Amniotic epithelial cell (primary cell): ENCODE data around the gene TUT1.
A peak's percentile ranks its signal among the peaks of the same experiment; 100 is the strongest.
"Not testable (repeated sequence)": the region's sequence is repeated elsewhere in the genome, so short reads cannot be mapped to it uniquely, and the experiment has no call there.

Experiments used
- DNase-seq: peaks from one replicate; pipeline ENCODE4 v3.0.0-alpha.2; 2010; ENCODE audit warnings: low read depth

TUT1 gene

DNA sequence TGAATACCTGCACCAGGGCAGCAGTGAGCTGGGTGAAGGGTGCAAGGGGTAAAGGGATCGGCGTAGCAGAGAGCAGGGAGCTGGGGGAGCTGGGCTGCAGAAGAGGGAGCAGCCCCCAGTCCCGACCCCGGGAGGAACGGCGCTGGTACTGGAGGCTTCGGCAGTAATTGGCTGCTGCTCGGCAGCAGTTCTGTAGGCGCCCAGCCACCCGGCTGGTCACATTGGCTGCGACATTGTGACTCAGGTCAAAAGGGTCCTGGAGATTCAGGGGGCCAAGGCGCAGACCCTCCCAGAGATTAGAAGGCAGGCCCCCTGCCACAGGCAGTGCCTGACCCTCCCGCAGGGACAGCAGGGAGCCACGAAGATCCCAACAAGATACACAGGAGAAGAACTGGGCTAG, 15.5 kb downstream of the TUT1 start:
- DNase-seq, result no peak

DNA sequence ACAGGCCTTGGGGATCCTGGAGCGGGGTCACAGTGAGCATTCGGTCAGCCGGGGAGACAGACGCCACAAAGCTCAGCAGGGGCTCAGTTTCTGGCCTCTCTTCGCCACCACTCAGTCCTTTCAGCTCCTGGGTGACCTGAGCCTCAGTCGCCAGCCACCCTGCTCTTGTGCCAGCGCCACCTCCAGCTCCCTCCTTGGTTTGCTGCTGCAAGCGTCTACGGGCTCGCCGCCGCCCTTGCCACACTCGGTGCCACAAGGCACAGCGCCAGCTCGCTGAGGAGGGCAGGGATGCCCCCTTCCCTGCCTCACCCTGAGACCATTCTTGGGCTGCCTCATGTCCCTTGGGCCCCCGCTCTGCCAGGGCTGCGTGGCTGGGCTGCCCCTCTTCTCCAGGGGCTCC, 16.2 kb downstream of the TUT1 start:
- DNase-seq, result no peak

DNA sequence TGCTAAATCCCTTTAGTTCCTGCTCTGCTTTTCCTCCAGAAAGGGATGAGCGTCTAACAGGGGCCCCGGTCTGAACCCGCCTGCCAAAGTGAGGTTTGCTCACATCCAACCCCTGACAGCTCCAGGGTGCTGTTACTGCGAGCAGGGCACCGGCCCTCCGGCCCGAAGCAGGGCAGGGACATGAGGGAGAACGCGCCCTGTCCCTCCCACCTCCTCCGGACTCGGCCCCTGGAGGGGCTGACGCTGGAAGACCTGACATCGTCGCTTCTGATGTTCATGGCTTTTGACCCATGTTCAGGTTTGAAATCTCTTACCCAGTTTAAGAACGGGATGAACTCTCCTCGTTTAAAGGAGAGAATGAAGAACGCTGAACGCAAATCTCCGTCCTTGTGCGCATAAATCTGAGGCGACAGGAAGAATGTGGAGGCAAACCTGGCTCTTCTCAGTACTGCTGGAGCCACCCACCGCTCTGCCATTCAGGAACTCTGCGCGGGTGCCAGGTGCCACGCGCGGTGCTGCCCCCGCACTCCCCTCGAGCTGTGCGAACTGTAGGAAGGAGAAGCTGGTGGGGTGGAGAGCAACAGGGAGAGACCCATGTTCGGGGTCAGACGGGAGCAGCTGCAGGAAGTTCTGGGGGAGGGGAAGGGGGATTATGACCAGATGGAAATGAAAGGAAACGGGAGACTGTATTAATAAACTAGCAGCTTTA, 16.8 kb downstream of the TUT1 start:
- DNase-seq, result peak; percentile 56

DNA sequence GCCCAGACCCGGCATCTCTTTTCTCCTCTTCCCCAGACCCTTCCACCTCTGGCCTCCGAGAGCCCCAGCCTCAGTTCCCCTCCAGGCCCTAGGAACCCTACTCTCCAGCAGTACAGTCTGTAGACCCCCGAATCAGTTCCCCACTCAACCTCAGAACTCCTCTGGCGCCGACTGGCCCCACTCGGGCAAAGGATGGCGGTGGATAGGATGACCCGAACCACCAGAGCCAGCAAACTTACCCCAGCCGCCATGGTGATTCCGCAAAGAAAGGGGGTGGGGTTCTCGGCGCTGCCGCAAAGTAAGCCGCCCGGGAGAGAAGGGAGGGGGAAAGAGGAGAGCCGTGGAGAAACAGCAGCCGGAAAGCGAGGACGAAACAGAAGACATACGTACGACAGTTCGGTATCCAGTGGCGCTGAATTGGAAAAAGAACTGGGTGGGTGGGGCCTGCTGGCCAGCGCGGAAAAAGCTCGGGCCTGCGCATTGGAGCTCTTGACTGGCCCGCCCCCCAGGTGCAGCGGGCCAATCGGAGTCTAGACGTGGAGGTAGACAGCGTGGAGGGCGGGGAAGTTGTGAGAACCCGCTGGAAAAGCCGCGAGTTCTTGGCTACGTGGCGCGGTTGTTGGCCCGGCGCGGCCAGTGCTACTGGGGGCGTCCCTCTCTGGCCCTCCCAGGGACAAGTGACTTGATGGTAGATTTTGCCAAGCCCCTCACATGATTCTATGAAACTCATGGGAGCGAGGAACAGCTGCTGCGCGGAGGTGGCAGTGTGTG, 17.5 kb downstream of the TUT1 start, which contains the start of gene EEF1G:
Gene EEF1G, minus strand, starts transcription at position 300 of the 771 bp plus-strand sequence. Its CDS starts 49 bp downstream, at position 251.
- DNase-seq, result peak; percentile 100

DNA sequence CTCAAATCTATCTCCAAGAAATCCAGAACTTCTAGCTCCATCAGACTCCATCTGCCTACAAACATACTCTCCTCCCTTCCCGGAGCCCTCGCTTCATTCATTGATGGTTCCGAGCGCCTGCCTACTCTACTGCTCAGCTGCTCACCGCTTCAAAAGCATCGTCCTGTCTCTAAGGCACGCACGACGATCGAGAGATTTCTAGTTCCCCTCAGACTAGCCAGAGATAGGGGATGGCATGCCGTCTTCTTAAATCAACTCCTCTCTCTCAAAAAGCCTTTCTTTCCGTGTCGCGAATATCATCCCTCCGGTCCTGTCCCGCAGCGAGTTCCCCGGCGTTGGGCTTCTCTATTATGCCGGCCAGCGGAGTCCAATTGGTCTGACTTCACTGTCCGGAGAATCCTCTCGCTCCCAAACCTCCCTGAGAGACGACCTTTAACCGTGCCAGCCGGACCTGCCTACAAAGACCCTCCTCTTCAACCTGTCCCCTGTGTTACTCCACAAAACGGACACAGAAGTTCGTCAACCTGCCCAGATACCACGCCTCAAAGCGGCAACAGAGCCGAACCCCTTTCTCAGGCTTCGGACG, 18.2 kb downstream of the TUT1 start:
- DNase-seq, result no peak

DNA sequence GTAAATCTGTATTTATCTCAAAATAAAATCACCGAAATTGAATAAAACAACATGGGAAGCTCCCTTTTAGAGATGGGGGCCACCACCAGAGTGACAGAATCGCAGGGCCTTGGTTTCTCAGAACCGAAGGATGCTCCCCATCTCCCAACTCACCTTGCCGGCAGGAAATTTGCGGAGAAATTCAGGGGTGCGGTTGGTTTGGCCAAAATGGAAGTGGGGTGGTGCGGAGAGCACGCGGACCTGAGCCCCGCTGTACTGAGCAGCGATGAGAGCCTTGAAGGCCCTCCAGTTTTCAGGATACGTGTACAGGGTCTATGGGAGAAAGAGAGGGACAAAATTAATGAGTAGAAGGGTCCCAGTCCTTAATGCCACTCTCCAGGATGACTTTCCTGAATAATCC, 18.9 kb downstream of the TUT1 start:
- DNase-seq, result no peak

DNA sequence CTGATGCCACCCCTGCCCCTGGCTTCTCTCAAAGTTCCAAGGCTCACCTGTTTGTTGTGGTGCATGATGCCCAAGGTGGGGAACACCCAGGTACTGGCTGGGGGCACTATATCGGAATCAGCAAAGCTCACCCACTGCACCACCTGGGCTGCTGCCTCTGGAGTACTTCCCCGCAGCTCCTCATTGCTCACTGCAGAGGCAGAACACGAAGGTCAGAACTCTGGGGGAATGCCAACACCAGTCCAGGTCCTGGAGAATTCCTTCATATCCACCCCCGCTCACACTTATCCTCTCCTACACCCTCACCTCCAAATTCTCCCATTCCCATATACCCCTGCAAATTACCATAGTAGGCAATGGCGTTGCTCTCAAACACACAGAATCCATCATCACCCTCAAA, 19.8 kb downstream of the TUT1 start:
- DNase-seq, result not testable (repeated sequence)

DNA sequence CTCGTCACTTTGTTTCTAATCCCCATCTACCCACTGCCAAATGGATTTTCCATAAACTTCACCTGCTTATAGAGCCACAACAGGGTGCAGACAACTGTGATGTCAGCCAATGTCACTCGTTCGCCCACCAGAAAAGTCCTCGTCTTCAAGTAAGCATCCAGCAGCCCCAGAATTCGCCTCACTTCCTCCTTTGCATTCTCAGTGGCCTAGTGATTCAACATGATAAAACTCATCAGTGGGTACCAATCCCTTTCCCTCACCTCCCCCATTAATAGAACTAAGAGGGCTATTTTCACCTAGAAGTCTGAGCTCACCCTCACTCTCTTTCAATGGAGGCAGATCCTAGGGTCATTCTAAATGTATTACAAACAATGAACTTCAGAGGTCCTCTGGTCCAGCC, 20.4 kb downstream of the TUT1 start:
- not testable (repeated sequence) for DNase-seq

DNA sequence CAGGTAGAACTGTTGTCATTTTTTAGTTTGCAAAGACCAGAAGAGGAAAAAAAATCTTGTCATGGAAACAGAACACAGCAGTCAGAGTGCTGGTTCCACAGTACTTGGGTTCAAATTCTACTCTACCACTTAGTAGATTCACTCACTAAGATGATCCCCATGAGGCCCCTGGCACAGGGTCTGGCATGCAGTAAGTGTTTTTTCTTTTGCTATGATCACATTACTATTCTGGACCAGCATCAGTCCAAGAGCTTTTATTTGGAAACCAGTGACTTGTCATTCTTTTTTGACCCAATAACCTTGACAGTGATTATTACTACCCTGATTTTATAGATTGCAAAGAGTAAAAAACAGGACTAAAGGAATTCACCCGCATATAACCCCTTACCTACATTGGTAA, 21.7 kb downstream of the TUT1 start:
- no peak for DNase-seq

DNA sequence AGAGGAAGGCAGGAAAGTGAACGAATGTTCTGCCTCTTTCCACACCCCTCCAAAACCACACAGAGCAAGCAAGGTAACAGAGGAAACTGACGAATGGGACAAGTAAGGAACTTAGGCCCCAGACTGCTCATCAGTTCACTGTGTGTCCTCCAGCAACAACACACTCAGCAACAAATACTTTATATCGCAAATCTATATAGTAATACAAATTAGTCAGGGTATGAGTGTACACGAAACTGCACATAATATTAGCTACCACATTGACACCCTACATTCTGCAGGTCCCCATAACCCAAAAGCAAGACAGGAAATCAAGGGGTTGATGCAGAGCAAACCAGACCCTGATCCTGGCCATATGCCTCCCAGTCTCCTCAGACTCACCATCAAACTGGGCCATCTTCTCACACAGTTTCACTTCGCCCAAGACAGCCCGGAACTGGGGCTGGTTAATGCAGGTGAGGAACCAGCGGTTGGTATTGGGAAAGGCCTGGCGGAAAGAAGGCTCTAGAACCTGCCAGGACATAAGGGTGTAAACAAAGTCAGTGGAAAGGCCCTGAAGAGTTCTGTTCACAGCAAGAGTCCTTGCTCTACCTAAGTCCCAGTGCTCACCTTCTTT, 24.2 kb downstream of the TUT1 start:
- DNase-seq, result no peak

DNA sequence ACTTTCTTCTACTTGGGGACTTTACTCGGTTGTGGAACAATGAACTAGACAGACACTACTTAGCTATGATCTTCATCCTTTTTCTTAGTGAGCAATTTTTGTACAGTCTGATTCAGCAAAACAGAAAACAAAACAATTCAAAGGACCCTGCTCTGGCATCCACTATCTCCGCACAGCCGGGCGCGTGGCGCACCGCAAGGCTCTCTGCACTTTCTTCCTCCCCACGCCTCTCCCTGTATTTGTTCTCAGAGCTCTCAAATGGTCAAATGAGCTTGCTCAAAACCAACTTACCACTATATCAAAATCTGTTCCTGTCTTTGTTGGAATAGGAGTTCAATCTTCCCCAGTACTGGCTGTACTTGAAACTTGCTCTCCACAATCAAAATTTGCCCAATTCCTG, 25.1 kb downstream of the TUT1 start:
- DNase-seq, result no peak

DNA sequence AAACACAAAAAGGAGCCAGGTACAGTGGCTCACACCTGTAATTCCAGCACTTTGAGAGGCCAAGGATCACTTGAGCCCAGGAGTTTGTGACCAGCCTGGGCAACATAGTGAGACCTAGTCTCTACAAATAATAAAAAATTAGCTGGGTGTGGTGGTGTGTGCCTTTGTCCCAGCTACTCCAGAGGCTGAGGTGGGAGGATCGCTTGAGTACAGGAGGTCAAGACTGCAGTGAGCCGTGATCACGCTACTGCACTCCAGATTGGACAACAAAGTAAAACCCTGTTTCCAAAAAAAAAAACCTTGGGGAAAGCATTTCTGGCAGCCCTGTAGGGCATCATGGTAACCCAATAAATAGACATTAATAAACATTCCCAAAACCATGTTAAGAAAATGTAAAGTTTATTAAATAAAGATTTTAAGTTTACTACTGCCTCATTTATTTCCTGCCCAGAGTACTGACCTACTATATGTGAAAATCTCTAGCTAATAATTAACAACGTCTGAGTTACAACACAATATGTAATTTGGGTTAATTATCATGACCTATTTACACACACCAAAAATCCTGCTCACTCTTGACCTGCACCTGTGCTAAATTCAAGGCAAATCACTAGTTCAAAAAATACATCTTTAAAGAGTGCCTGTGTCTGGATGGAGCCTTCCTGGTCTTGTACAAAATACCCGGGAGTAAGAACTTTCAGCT, 26.1 kb downstream of the TUT1 start:
- DNase-seq, result no peak

DNA sequence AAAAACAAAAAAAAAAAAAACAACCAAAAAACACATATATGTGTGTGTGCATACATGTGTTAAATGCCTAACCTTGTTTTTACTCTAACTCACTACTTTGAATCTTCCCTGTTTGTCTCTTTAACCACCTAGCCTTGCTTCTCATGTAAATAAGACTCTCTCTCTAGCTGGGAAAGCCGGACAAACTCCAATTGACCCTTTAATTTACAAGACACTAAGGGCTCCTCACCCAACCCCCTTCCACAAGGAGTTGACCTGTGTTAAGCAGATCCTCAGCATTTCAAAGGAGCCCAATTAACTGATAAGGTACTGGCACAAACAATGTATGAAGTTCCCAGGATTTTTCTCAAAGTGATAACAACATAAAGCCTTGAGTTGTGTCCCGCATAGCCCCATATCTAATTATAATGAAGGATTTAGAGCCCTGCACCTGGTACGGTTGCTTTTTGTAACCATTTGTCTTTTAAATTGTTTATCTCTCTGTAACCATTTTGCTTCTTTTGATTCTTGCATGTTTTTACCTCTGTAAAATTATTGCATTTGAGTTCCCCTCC, 29.6 kb downstream of the TUT1 start:
- not testable (repeated sequence) for DNase-seq

DNA sequence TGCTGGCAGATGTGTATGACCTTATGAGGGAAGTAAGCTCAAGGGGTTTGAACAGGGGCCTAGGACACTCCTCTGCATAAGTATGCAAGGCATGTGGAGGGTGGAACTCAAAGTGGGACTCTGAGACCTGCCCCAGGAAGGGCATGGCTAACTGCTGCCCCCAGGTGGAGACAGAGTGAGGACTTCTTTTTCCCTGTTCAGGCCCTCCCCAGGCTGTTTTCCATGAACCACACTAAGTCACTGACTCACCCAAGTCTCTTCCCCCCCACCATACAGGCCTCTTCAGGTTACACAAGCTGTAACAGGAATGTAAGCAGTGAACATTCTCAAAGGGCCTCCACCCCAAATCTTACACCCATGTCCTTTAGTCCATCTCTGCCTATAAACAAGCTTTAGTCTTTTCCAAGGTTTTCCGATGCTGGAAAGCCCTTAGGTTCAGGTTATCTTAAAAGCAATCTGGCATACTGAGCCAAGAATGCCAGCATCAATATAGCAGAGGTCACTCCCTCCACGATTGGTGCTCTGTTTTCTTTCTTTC, 30.7 kb downstream of the TUT1 start:
- peak; percentile 98 for DNase-seq

DNA sequence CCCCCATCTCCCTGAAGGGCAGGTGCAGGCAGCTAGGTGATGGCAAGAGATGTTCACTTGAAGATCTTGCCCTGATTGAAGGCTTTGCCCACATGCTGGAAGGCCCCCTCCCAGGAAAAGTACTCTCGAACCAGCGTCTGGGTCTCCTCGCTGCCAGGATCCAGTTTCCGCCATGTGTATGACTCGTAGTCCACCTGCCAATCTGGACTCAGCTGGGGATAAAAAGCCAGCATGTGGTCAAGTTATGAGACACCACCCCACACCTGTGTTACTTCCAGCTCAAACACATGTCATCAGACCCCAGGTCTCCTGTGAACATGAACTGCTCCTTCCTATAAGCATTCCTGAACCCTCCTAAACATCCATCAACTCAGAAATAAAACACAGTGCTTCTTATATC, 31.7 kb downstream of the TUT1 start:
- DNase-seq, result not testable (repeated sequence)

DNA sequence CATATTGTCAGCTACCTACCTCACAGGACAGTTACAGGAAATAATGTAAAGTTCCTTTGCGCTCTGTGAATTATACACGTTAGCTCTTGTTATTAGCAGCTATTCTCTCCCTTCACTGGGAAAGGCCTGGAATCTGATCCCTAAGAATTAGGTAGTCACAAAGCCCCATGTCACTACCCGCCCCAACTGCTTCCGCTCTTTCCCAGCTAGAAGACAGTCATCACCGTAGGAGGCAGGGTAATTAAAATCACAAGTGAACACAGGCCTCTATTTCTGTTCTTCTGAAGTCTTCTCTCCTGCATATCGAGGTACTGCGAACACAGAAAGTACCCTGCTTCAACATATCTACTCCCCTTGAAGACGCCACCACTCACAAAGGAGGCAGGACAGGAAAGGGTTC, 32.1 kb downstream of the TUT1 start:
- no peak for DNase-seq

DNA sequence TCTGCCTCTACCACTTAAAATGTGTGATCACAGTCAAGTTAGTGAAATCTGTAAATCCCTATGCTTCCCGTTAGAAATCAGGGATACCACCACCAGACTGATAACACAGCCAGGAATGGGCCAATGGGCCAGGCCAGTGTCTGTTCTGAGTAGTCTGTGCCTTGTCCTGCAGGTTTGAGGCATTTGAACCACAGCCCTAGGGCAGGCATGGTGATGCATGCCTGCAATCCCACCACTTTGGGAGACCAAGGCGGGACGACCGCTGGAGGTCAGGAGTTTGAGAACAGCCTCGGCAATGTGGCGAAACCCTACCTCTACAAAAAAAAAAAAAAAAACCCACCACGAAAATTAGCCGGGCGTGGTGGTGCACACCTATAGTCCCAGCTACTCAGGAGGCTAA, 32.7 kb downstream of the TUT1 start:
- DNase-seq, result no peak

DNA sequence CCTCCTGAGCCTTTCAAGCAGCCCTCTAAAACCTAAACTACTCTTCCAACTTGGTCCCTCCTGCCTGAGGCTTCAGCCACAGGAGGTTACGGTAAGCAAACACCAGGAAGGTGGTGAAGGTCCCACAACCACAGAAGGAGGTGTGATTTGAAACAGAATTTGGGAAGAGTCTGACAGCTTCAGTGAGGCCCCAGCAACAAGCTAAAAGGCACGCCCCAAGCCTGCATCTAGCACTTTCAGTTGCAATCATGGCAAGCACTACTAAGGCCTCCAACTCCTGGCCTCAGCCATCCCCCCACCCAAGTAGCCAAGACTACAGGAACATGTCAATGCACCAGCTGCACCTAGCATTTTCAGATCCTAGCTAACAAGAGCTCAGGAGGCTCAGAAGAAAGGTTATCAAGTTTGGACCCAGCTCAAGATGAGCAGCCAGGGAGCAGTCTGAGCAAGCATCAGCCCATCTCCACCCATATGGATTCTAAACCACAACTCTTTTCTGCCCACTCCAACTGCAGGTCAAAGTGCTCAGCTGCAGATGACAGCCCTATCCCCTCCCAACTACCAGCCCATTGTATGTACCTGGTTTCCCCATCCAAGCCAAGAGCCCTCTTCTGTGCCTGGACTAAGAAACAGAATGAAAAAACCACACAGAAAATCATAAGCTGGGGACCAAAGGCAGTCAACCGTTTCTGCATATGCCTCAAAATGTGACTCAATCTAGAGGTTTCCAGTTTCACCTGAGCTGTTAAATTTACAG, 34.3 kb downstream of the TUT1 start:
- no peak for DNase-seq

DNA sequence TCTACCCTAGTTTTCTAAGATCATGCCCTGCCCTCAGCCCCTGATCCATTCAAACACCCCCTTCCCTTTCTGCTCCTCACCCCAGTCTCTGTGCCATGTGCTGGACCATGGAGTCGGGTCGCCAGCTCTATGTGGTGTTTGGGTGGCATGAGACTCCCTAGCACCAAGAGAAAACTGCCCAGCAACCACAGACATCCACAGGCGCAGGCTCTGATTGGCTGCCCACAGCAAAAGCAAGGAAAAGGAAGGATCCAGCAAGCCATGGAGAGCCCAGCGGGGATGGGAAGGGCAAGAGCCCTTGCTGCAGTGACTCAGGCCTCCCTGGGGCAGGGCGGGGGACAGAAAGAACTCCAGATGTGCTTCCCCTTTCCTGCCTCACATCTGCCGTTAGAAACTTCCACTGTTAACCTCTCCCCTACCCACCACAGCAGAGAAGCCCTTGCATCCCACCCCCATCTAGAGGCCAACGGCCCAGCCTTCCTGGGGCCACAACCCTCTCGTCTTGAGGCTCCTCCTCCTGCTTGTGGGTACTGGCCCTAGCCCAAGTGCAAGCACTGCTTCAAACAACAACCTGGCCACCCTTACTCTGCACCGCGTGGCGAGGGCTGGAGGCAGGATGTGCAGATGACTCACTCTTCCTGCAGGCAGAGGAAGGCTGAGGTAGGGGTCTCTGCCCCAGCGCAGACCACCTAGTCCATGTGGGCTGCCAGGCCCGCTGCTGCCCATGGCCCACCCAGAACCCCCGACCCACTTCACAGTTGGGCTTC, 35.0 kb downstream of the TUT1 start:
- peak; percentile 95 for DNase-seq
